SIG-M5 treated with dmso at 0.1 percent for 504 hours (cell line): Measurements from ENCODE around the gene STAP1.
"Not testable (repeated sequence)": the region's sequence is repeated elsewhere in the genome, so short reads cannot be mapped to it uniquely, and the experiment has no call there.

Source experiments
- DNase-seq: peaks from one replicate; lab custom pipeline; 2025; ENCODE audit not compliant: unreplicated experiment; lab: John Stamatoyannopoulos, UW

The STAP1 gene

GRCh38 chr4:67614186-67614585, 55.7 kb downstream of the STAP1 start:
- no peak for DNase-seq

- DNase-seq = peak; percentile 10
Measured at GRCh38 chr4:67615119-67615518, 56.6 kb downstream of the STAP1 start.

GRCh38 chr4:67616478-67616877, 58.0 kb downstream of the STAP1 start:
- no peak for DNase-seq

GRCh38 chr4:67624939-67625338, 66.4 kb downstream of the STAP1 start:
- DNase-seq = no peak

- peak; percentile 21 for DNase-seq
Measured at GRCh38 chr4:67632492-67632891, 74.0 kb downstream of the STAP1 start.

- no peak for DNase-seq
Measured at GRCh38 chr4:67634741-67635140, 76.2 kb downstream of the STAP1 start.

GRCh38 chr4:67635331-67635730, 76.8 kb downstream of the STAP1 start:
- DNase-seq = no peak

- DNase-seq = not testable (repeated sequence)
Measured at GRCh38 chr4:67636978-67637377, 78.5 kb downstream of the STAP1 start.

GRCh38 chr4:67638136-67638535, 79.6 kb downstream of the STAP1 start:
- no peak for DNase-seq

GRCh38 chr4:67651536-67651935, 93.0 kb downstream of the STAP1 start:
- DNase-seq = no peak
